ENCODE results near the gene RMND1.

DNA sequence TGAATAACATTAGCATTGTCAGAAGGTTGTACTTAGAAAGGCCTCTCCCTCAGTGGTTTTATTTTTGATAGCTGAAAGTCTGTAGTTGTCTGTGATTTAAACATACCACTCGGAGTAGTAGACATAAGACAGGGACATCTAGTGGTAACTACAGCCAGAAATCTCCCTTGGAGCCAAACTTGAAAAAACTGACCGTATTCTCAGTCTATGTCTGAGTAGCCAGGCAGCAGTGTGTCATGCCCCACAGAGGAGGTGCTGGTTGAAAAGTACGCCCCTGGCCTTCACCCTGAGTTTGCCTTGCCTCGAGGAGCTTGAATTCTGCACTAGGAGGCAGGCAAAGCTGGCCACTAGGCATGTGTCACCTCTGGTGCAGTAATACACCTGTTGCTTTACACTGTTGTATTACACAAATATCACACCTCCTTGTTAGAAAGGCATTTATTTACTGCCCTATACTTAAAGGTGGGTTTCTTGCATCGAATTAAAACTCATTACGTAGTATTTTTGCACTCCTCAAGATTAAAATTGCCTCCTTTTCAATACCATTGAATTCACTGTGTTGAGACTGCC is 81.3 kb downstream of the RMND1 start:
- no peak for TF ChIP-seq MXI1 (conservative IDR thresholded peaks at IDR 0.05; ENCODE audit: poor library complexity, severe bottlenecking)
- TF ChIP-seq TAF1 (IDR thresholded peaks at IDR 0.05; ENCODE audit: low read depth): no peak
